Suprapubic skin (tissue), 3 donors: Measurements from ENCODE around the gene NR1I2.

Experiments used
- EP300 ChIP-seq: sonication (generic); formaldehyde crosslinking; IDR thresholded peaks from one replicate; pipeline ENCODE4 v1.6.1; 2017; ENCODE audit warnings: antibody characterized with exemption
- TF ChIP-seq, protein P1 (sequence below), 2 donors: fragments of 200-600 bp in 1 of 2; fragments of 450-650 bp in 1 of 2; sonication (generic) in 1 of 2; IDR thresholded peaks; one replicate each; pipeline ENCODE4 v1.5.1; 2016 to 2019; ENCODE audit warnings: antibody characterized with exemption in 2 of 2, mild to moderate bottlenecking in 1 of 2, moderate library complexity in 1 of 2

DNA sequence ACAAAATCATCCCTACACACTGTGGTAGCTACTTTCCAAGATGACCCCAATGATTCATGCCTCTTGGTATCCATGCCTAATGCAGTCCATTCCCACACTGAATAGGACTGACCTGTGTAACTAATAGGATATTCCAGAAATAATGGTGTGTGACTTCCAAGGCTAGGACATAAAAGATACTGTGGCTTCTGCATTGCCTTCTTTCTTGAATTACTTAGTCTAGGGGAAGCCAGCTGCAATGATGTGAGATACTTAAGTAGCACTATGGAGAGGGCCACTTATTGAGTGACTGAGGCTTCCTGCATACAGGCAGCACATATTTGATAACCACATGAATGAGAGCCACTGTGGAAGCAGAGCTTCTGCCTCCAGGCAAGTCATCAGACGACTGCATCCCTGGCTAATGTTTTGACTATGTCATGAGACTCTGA, 50.1 kb downstream of the NR1I2 start:
- TF ChIP-seq, protein P1, sequence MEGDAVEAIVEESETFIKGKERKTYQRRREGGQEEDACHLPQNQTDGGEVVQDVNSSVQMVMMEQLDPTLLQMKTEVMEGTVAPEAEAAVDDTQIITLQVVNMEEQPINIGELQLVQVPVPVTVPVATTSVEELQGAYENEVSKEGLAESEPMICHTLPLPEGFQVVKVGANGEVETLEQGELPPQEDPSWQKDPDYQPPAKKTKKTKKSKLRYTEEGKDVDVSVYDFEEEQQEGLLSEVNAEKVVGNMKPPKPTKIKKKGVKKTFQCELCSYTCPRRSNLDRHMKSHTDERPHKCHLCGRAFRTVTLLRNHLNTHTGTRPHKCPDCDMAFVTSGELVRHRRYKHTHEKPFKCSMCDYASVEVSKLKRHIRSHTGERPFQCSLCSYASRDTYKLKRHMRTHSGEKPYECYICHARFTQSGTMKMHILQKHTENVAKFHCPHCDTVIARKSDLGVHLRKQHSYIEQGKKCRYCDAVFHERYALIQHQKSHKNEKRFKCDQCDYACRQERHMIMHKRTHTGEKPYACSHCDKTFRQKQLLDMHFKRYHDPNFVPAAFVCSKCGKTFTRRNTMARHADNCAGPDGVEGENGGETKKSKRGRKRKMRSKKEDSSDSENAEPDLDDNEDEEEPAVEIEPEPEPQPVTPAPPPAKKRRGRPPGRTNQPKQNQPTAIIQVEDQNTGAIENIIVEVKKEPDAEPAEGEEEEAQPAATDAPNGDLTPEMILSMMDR (IDR thresholded peaks at IDR 0.05): no peak
- TF ChIP-seq EP300: no peak
